Measurements from ENCODE around the gene RASAL2. TPM values are rescaled to one million over a fixed set of nuclear protein-coding genes. Genes with fewer than 3 reads are reported as not detected.

The RASAL2 gene
- polyA plus RNA-seq, 1 experiment: 27.7 TPM

GRCh38 chr1:178145605-178146004 is 51.7 kb downstream of the RASAL2 start:
- DNase-seq (ENCODE audit: low read depth): no peak
- POLR2A ChIA-PET: no interaction called here
- H3K36me3 ChIP-seq (ENCODE audit: control insufficient read depth, insufficient read depth, low read length): no peaks in the 10 kb centered on the region
- no peaks in the 10 kb centered on the region for H3K27me3 ChIP-seq (ENCODE audit: control insufficient read depth, insufficient read depth, low read length)
- no peak for TF ChIP-seq CTCF (IDR thresholded peaks at IDR 0.05; ENCODE audit: insufficient read depth, low read depth, low read length)
- CTCF ChIA-PET: interaction anchor here (1.6 kb wide), 1 partner anchor 114 kb away, joined by 3 read pairs; no protein-coding TSS in a partner anchor
- no peak overlapping the region for H3K4me3 ChIP-seq (ENCODE audit: low read depth, low read length)

GRCh38 chr1:178146436-178146835 is 52.5 kb downstream of the RASAL2 start:
- CTCF ChIA-PET: interaction anchor here (1.6 kb wide), 1 partner anchor 115 kb away, joined by 3 read pairs; no protein-coding TSS in a partner anchor
- no peaks in the 10 kb centered on the region for H3K27me3 ChIP-seq (ENCODE audit: control insufficient read depth, insufficient read depth, low read length)
- POLR2A ChIA-PET: no interaction called here
- no peak for TF ChIP-seq CTCF (IDR thresholded peaks at IDR 0.05; ENCODE audit: insufficient read depth, low read depth, low read length)
- no peak overlapping the region for H3K4me3 ChIP-seq (ENCODE audit: low read depth, low read length)
- no peaks in the 10 kb centered on the region for H3K36me3 ChIP-seq (ENCODE audit: control insufficient read depth, insufficient read depth, low read length)
- no peak for DNase-seq (ENCODE audit: low read depth)

GRCh38 chr1:178150610-178151009 is 56.7 kb downstream of the RASAL2 start:
- H3K27me3 ChIP-seq (ENCODE audit: control insufficient read depth, insufficient read depth, low read length): no peaks in the 10 kb centered on the region
- TF ChIP-seq CTCF (IDR thresholded peaks at IDR 0.05; ENCODE audit: insufficient read depth, low read depth, low read length): no peak
- ChIA-PET CTCF (interaction anchor here (1.2 kb wide), 1 partner anchor 21 kb away, joined by 3 read pairs; no protein-coding TSS in a partner anchor), POLR2A (no interaction called here)
- H3K4me3 ChIP-seq (ENCODE audit: low read depth, low read length): no peak overlapping the region
- no peaks in the 10 kb centered on the region for H3K36me3 ChIP-seq (ENCODE audit: control insufficient read depth, insufficient read depth, low read length)
- no peak for DNase-seq (ENCODE audit: low read depth)

- ChIA-PET POLR2A (no interaction called here), CTCF (interaction anchor here (0.8 to 1.2 kb wide), 2 partner anchors 19 to 25 kb away, joined by 3 read pairs; no protein-coding TSS in a partner anchor)
- DNase-seq (ENCODE audit: low read depth): no peak
- no peaks in the 10 kb centered on the region for H3K36me3 ChIP-seq (ENCODE audit: control insufficient read depth, insufficient read depth, low read length)
- no peaks in the 10 kb centered on the region for H3K27me3 ChIP-seq (ENCODE audit: control insufficient read depth, insufficient read depth, low read length)
- H3K4me3 ChIP-seq (ENCODE audit: low read depth, low read length): no peak overlapping the region
- no peak for TF ChIP-seq CTCF (IDR thresholded peaks at IDR 0.05; ENCODE audit: insufficient read depth, low read depth, low read length)
These were observed 57.9 kb downstream of the RASAL2 start for GRCh38 chr1:178151831-178152230.

- CTCF ChIA-PET: interaction anchor here (1.0 kb wide), 1 partner anchor 89 kb away, joined by 3 read pairs; no protein-coding TSS in a partner anchor
- no peaks in the 10 kb centered on the region for H3K27me3 ChIP-seq (ENCODE audit: control insufficient read depth, insufficient read depth, low read length)
- DNase-seq (ENCODE audit: low read depth): no peak
- TF ChIP-seq CTCF (IDR thresholded peaks at IDR 0.05; ENCODE audit: insufficient read depth, low read depth, low read length): no peak
- H3K4me3 ChIP-seq (ENCODE audit: low read depth, low read length): no peak overlapping the region
- no peaks in the 10 kb centered on the region for H3K36me3 ChIP-seq (ENCODE audit: control insufficient read depth, insufficient read depth, low read length)
- POLR2A ChIA-PET: no interaction called here
These were observed 61.8 kb downstream of the RASAL2 start for GRCh38 chr1:178155481-178156255.
